ENCODE results near the gene ENPP6. TPM values are rescaled to one million over a fixed set of nuclear protein-coding genes. Genes with fewer than 3 reads are reported as not detected.

The ENPP6 gene
- total and polyA plus RNA-seq, 2 donors (not counting 3 experiments of a cell fraction or from before 2014, with no cell fraction given): not detected

DNA sequence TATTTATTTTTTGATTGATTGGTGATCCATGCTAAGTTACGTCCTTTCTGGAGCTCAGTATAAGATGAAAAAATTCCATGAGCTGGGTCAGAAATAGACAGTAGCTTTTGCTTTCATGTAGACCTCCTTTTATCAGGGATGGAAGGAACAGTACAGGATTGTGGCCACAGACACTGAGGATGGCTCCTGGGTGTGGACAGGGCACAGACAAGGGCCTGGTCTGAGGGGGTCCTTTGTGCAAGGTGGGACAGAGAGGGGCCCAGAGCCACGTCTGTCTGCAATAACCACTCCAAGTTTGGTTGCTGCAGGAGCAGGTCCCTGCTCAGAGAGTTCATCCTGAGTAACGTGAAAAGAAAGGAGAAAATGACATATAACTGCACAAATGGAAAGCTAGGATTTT lies 127.1 kb downstream of the ENPP6 start:
- H3K9ac ChIP-seq (replicated peaks; ENCODE audit: extremely low read depth, insufficient read depth, low read length): no peak overlapping the region
- H3K36me3 ChIP-seq (ENCODE audit: control insufficient read depth in 2 of 2, extremely low read depth in 1 of 2, insufficient read depth in 2 of 2, low read length in 2 of 2): no peaks in the 10 kb centered on the region
- no peak overlapping the region for H2AFZ ChIP-seq (ENCODE audit: low read depth, low read length)
- no peaks in the 10 kb centered on the region for H3K9me3 ChIP-seq (replicated peaks; ENCODE audit: control insufficient read depth, insufficient read depth, low read length)
- FAIRE-seq: no peak
- no peak overlapping the region for H3K27ac ChIP-seq (ENCODE audit: insufficient read depth, low read depth, low read length)
- H3K79me2 ChIP-seq (ENCODE audit: control insufficient read depth, insufficient read depth, low read length): no peaks in the 10 kb centered on the region
- intact Hi-C loops (cut with micrococcal nuclease): no loop called here
- no peak overlapping the region for H3K4me3 ChIP-seq (replicated peaks in 1 of 3; ENCODE audit: insufficient read depth in 1 of 3, low read depth in 1 of 3, low read length in 3 of 3)
- H3K4me2 ChIP-seq (ENCODE audit: insufficient read depth, low read length): no peak overlapping the region
- TF ChIP-seq JUN (IDR thresholded peaks at IDR 0.05; ENCODE audit: borderline replicate concordance, insufficient read depth, insufficient read length, low read depth) (no peak), GATA2 (IDR thresholded peaks at IDR 0.05; ENCODE audit: insufficient read depth, insufficient read length, low read depth, low read length) (no peak), EZH2 (IDR thresholded peaks at IDR 0.05; ENCODE audit: borderline replicate concordance, low read depth, low read length, severe bottlenecking) (no peak), POLR2A (IDR thresholded peaks at IDR 0.05; ENCODE audit: low read depth, low read length) (no peak), POLR2AphosphoS5 (IDR thresholded peaks at IDR 0.05; ENCODE audit: insufficient read depth, low read depth, low read length) (no peak), MYC (IDR thresholded peaks at IDR 0.05; ENCODE audit: low read depth, low read length) (no peak), FOS (IDR thresholded peaks at IDR 0.05; ENCODE audit: borderline replicate concordance, insufficient read depth, low read length) (no peak)
- TF ChIP-seq, protein P1, sequence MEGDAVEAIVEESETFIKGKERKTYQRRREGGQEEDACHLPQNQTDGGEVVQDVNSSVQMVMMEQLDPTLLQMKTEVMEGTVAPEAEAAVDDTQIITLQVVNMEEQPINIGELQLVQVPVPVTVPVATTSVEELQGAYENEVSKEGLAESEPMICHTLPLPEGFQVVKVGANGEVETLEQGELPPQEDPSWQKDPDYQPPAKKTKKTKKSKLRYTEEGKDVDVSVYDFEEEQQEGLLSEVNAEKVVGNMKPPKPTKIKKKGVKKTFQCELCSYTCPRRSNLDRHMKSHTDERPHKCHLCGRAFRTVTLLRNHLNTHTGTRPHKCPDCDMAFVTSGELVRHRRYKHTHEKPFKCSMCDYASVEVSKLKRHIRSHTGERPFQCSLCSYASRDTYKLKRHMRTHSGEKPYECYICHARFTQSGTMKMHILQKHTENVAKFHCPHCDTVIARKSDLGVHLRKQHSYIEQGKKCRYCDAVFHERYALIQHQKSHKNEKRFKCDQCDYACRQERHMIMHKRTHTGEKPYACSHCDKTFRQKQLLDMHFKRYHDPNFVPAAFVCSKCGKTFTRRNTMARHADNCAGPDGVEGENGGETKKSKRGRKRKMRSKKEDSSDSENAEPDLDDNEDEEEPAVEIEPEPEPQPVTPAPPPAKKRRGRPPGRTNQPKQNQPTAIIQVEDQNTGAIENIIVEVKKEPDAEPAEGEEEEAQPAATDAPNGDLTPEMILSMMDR (IDR thresholded peaks at IDR 0.05; ENCODE audit: extremely low read depth in 1 of 2, insufficient read depth in 1 of 2, low read depth in 1 of 2, low read length in 2 of 2): no peak
- TF ChIP-seq, protein P2, sequence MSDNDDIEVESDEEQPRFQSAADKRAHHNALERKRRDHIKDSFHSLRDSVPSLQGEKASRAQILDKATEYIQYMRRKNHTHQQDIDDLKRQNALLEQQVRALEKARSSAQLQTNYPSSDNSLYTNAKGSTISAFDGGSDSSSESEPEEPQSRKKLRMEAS (IDR thresholded peaks at IDR 0.05; ENCODE audit: insufficient read depth, insufficient read length): no peak
- no peak for DNase-seq (ENCODE audit: low read depth, low spot score)
- H3K9me1 ChIP-seq (replicated peaks; ENCODE audit: control insufficient read depth, extremely low read depth, insufficient read depth, low read length): no peaks in the 10 kb centered on the region
- no TSS peak for BruUV-seq (replicated peaks)
- H4K20me1 ChIP-seq (replicated peaks; ENCODE audit: control insufficient read depth, extremely low read depth, insufficient read depth, low read length): no peaks in the 10 kb centered on the region
- no peaks in the 10 kb centered on the region for H3K4me1 ChIP-seq (ENCODE audit: control insufficient read depth, extremely low read depth, insufficient read depth, low read length)
- CTCF ChIA-PET: no interaction called here
- POLR2A ChIA-PET: no interaction called here
- H3K27me3 ChIP-seq (ENCODE audit: control insufficient read depth in 2 of 2, insufficient read depth in 2 of 2, low read length in 2 of 2): no peaks in the 10 kb centered on the region
- dilution Hi-C loops (cut with MboI; ENCODE audit: extremely low pct_ligation_motif_present, low sequenced_read_pairs): no loop called here

Data from endothelial cell of umbilical vein (primary cell).